Liver (tissue), 3 donors: ENCODE data around the gene LRRC45.

Source experiments
- TAF1 ChIP-seq: conservative IDR thresholded peaks from 2 replicates; pipeline ENCODE4 v1.6.1; 2016; ENCODE audit warnings: antibody characterized with exemption, mild to moderate bottlenecking
- TF ChIP-seq, protein P1 (sequence below): IDR thresholded peaks from 2 replicates; pipeline ENCODE4 v1.6.1; 2016; ENCODE audit warnings: antibody characterized with exemption
- TF ChIP-seq, protein P2 (sequence below): fragments of 150-350 bp; IDR thresholded peaks from 2 replicates; pipeline ENCODE4 v1.5.1; 2017; ENCODE audit warnings: improper control_type of control experiment, low read depth, low read length; ENCODE audit not compliant: missing input control
- donor health status: healthy.
- donor health status: healthy.

DNA sequence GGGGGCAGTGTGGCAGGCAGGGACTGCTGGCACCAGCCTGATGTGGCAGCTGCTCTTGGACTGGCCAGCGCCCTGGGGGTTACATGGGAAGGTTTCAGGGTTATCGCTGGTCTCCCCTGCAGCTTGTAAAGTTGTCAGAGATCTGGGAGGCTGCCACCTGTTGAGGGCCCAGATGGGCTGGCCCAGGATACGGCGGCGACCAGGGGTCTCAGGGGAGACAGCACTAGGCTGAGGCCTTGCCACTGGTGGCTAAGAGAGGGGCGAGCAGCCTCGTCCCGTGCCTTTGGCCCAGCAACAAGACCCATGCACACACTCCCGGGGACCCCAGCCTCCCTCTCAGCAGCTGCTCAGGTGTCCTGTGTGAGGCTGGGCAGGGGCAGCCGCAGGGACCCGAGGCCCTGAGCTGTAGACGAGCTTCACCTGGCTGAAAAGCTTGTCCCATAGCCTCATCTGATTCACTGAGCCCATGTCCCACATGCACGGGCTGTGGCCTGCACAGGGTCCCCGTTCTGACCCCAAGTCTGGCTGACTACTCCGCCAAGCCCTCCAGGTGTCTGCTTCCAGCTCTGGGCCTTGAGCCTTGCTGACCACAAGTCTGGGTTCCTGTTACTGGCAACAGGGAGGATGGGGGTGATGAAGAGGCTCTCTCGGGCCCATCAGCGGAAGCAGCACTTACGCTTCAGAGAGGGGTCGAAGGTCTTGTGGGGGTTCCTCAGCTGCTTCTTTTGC lies 36.3 kb downstream of the LRRC45 start:
- no peak for TF ChIP-seq TAF1
- TF ChIP-seq, protein P1, sequence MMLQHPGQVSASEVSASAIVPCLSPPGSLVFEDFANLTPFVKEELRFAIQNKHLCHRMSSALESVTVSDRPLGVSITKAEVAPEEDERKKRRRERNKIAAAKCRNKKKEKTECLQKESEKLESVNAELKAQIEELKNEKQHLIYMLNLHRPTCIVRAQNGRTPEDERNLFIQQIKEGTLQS: no peak
- TF ChIP-seq, protein P2, sequence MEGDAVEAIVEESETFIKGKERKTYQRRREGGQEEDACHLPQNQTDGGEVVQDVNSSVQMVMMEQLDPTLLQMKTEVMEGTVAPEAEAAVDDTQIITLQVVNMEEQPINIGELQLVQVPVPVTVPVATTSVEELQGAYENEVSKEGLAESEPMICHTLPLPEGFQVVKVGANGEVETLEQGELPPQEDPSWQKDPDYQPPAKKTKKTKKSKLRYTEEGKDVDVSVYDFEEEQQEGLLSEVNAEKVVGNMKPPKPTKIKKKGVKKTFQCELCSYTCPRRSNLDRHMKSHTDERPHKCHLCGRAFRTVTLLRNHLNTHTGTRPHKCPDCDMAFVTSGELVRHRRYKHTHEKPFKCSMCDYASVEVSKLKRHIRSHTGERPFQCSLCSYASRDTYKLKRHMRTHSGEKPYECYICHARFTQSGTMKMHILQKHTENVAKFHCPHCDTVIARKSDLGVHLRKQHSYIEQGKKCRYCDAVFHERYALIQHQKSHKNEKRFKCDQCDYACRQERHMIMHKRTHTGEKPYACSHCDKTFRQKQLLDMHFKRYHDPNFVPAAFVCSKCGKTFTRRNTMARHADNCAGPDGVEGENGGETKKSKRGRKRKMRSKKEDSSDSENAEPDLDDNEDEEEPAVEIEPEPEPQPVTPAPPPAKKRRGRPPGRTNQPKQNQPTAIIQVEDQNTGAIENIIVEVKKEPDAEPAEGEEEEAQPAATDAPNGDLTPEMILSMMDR: no peak
